Measurements from ENCODE around the gene MUC21.
"Not testable (repeated sequence)": the region's sequence is repeated elsewhere in the genome, so short reads cannot be mapped to it uniquely, and the experiment has no call there.

MUC21 gene

GRCh38 chr6:30957716-30958115 lies 25.8 kb upstream of the MUC21 start:
- no peak overlapping the region for H3K27ac ChIP-seq
- no peak for TF ChIP-seq CTCF (IDR thresholded peaks at IDR 0.05)
- no peak for TF ChIP-seq ZFX (IDR thresholded peaks at IDR 0.05; ENCODE audit: borderline replicate concordance)

- no peak for TF ChIP-seq ZFX (IDR thresholded peaks at IDR 0.05; ENCODE audit: borderline replicate concordance)
- no peak for TF ChIP-seq CTCF (IDR thresholded peaks at IDR 0.05)
- no peak overlapping the region for H3K27ac ChIP-seq
Observed at GRCh38 chr6:30960907-30961673, 22.4 kb upstream of the MUC21 start.

GRCh38 chr6:30962716-30963115 lies 20.8 kb upstream of the MUC21 start:
- TF ChIP-seq ZFX (IDR thresholded peaks at IDR 0.05; ENCODE audit: borderline replicate concordance): no peak
- TF ChIP-seq CTCF (IDR thresholded peaks at IDR 0.05): no peak
- H3K27ac ChIP-seq: no peak overlapping the region

GRCh38 chr6:30963641-30964040 lies 19.9 kb upstream of the MUC21 start:
- no peak overlapping the region for H3K27ac ChIP-seq
- no peak for TF ChIP-seq ZFX (IDR thresholded peaks at IDR 0.05; ENCODE audit: borderline replicate concordance)
- TF ChIP-seq CTCF (IDR thresholded peaks at IDR 0.05): no peak

- no peak overlapping the region for H3K27ac ChIP-seq
- TF ChIP-seq ZFX (IDR thresholded peaks at IDR 0.05; ENCODE audit: borderline replicate concordance): no peak
- TF ChIP-seq CTCF (IDR thresholded peaks at IDR 0.05): no peak
Observed at GRCh38 chr6:30964075-30964474, 19.4 kb upstream of the MUC21 start.

- TF ChIP-seq CTCF (IDR thresholded peaks at IDR 0.05) (no peak), ZFX (IDR thresholded peaks at IDR 0.05; ENCODE audit: borderline replicate concordance) (no peak)
- H3K27ac ChIP-seq: no peak overlapping the region
Observed at GRCh38 chr6:30965140-30965601, 18.3 kb upstream of the MUC21 start.

GRCh38 chr6:30966154-30966553 lies 17.4 kb upstream of the MUC21 start:
- TF ChIP-seq ZFX (IDR thresholded peaks at IDR 0.05; ENCODE audit: borderline replicate concordance): no peak
- no peak for TF ChIP-seq CTCF (IDR thresholded peaks at IDR 0.05)

GRCh38 chr6:30969171-30969570 lies 14.3 kb upstream of the MUC21 start:
- H3K27ac ChIP-seq: not testable (repeated sequence)

More at GRCh38 chr6:30966154-30966553, 17.4 kb upstream of the MUC21 start:
- H3K27ac ChIP-seq: no peak overlapping the region
